HS-27A (cell line): Measurements from ENCODE around the gene TIGD3.

ENCODE experiments used
- DNase-seq: peaks from one replicate; pipeline ENCODE4 v3.0.0-alpha.2; 2012; ENCODE audit warnings: low read depth, missing footprints

The TIGD3 gene

DNA sequence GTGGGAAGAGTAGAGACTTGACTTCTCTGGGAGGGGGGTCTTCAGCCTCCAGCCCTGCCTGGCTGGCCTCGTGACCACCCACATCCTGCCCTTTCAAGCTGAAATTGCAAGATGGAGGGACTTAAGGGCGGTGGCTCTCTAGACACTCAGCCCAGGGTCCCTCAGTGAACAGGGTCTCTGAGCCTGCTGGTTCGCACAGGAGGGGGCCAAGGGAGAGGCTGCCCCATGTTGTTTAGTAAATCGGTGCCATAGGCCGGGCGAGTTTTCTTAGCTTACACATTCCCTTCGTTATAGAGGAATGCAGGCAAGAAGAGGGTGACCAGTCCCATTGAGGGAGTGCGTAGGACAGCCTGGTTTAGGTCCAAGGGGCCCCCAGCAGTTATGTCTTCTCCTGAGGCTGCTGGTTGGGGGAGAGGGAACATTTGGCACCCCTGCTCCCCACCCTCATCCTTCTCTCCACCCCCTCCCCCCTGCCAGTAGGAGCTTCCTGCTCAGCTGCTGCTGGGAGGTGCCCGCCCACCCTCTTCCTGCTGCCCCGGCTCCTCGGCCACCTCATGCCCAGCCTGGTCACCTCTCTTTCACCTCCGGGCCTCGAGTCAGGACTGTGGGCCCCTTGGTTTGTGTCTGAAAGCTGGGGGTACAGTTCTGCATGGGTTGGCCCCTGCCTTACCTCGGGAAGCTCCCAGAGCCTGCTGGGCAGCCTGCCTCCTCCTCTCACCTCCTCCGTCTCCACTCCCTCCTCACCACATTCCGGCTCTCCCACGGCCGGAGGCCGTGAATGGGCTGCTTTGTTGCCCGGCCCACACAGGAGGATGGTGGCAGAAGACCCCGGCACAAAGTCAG lies 35.8 kb downstream of the TIGD3 start:
- no peak for DNase-seq

DNA sequence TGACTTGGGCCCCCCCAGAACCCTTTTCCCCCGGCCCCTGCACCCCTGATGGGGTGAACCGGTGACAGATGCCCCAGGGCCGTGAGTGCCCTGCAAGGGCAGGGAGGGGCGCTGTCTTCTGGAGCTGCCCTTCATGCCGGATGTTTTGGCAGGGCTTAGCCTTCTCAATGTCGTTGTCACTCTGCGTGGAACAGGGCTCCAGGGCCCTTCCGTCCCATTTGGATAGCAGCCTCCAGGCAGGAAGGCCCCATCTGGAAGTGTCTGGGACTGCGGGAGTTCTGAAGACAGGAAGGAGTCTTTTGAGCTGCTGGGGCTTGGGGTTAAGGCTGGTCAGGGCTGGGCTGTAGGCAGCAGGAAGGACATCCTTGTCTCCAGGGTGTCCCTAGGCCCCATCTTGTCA lies 36.4 kb downstream of the TIGD3 start:
- no peak for DNase-seq

DNA sequence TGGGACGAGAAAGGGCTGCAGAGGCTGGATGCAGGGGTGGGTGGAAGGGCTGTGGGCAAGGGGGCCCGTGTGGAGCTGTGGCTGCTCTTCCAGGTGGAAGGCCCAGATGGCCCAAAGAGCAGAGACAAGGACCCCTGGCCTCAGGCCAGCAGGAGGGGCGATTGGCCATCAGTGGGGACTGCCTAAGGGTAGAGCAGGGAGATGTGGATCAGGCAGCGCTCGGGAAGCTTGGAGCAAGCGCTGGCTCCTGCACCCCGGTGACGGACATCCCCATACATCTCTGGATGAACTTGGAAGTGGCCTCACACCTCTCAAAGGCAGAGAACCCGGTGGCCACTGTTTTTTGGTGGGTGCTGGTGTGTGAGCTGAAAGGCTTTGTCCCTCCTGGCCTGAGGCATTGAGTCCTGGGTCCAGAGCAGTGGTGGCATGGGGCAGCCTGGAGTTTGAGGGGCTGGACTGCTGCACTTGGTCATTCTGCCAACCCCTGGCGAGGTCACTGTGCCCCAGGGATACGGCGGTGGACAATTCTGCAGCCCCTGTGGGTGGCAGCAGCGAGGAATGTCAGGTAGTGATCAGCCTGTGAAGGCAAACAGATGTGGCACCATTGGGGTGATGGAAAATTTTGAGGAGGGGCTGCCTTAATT lies 37.8 kb downstream of the TIGD3 start:
- DNase-seq: no peak

DNA sequence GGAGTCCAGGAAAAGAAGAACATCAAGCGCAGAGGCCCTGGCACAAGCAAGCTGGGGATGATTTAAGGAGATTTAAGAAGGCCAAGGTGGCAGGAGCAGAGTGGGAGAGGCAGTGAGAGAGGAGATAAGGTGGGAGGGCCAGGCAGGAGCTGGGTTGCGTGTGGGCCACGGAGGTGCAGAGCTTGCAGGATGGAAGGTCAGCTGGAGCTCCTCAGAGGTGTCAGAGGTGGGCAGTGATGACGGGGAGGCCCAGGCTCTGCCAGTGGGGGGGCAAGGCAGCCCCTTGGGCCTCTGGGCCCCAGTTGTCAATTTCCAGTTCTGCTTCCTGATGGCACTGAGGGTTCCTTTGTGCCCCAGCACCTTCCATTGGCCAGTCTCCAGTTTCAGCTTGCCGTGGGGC lies 38.3 kb downstream of the TIGD3 start:
- DNase-seq: no peak

DNA sequence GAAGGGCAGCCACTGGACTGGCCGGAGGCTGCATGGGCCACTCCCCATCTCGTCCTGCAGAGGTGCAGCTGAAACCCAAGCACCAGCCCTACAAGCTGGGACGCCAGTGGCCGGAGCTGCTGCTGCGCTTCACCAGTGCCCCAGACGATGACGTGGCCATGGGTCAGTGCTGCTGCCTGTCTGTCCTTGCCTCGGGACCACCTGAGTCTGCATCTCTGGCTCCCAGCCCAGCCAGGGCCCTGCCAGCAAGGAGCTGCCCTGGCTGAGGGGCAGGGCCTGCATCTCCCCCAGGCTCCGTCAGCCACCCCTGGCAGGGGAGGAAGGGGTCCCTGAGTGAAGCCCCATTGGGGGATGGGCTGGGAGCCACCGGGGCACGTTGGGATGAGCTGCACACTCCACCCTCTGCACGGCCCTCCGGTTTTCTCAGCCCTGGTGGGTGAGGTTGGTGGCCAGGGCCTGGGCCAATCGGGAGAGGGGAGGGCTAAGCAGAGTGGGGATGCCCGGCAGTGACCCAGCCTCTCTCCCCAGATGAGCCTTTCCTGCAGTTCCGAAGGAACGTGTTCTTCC lies 39.0 kb downstream of the TIGD3 start:
- no peak for DNase-seq

DNA sequence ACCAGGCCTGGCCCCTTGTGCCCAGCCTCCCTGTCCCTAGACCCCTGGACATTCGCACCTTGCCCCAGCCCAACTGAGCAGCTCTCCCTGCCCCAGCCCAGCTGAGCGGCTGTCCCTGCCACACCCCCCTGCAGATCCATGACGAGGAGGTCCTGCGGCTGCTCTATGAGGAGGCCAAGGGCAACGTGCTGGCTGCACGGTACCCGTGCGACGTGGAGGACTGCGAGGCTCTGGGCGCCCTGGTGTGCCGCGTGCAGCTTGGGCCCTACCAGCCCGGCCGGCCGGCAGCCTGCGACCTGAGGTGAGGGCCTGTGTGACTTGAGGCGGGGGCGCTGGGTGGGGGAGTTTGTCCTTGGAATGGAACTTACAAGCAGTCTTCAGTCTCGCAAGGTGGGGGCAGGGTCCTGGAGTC lies 39.6 kb downstream of the TIGD3 start:
- DNase-seq: no peak

DNA sequence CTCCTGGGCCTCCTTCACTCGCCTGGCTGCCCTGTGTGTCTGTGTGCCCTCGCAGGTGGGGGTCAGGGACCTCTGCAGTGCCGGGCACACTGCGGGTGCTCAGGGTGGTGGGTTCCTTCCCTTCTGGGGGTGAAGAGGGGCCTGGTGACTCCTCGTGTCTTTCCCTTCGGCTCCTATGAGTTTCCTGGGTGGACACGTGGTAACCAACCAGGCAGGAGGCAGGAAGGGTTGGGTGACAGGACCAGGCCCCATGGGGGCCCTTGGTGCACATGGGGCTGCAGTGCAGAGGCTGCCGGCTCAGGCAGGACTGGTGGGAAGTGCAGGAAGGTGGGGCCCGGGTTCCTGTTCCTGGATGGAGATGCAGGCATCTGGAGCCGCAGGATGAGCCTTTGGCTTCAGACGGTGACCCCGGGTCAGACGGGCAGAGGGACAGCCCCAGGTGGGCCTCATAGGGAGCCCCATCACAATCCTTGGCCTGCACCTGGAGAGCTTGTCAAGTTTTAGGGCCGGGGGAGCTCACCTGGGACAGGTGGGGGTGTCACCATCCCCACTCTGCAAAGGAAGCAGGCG lies 41.5 kb downstream of the TIGD3 start:
- no peak for DNase-seq

DNA sequence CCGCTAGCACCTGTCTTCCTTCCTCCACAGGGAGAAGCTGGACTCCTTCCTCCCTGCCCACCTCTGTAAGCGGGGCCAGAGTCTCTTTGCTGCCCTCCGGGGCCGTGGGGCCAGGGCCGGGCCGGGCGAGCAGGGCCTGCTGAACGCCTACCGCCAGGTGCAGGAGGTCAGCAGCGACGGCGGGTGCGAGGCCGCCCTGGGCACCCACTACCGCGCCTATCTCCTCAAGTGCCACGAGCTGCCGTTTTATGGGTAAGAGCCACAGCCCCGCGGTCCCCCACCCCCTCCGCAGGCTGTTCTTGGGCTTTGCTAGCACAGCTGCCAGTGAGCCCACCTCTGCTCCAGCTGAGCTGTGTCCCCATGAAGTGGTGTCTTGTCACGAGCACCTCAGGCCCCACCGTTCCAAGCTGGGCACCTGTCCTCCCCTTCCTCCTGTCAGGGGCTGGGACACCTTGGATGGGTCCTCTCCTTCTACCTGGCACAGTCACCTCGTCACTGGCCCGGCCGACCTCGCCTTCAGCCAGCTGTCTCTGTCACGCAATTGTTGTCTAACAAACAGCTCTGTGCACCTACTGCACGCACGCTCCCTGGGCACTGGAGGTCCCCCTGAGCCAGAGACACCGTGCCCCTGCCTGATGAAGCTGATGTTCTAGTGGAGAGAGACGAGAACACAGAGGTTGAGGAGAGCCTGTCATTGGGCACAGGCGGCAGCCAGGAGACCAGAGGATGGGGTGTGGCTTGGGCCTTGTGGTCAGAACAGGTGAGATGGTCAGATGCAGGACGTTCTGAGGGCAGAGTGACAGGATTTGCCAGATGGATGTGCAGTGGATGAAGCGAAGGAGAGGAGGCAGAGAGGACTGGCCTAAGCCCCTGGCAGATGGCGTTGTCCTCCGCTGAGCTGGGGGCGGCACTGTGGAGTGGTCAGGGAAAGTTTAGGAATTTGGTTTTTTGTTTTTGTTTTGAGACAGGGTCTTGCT lies 42.5 kb downstream of the TIGD3 start:
- no peak for DNase-seq

DNA sequence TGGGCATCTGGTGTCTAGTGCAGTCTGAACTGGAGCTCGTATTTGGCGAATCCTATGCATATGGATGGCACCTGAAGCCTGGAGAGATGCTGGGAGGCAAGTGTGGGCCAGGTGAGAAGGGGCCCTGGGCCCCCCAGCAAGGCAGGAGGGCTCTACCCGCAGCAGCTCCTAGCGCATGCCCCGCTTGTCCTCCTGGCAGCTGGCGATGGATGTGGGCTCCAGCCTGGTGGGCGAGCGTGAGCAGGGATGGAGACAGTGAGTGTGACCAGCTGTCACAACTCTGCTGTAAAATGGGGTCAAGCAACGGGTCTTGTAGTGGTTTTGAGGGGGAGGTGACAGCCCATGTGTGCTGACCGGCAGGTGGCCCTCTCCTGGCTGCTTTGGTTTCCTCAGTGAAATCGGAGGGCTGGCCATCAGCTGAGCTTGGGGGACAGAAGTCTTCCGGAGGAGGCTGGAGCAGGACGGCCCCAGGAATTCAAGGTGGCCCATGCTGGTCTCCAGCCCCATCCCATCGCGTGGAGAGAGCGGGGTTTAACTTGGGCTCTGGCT lies 43.9 kb downstream of the TIGD3 start:
- DNase-seq: no peak

DNA sequence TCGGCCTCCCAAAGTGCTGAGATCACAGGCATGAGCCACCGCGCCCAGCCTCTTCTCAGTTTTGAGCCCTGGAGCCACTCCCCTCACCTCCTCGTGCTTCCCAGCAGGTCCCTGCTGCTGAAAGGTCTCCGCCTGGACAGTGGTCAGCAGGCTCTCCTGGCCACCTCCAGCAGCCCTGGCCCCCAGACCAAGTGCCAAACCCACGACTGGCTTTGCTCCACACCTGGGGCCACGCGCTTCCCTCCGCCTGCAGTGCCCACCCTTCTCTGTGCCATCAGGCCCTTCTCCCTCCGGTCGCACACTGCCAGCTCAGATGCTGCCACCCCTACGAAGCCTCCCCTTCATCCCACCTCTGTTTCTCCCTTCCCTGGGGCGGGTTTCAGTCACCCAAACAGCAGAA lies 44.7 kb downstream of the TIGD3 start:
- DNase-seq: no peak

DNA sequence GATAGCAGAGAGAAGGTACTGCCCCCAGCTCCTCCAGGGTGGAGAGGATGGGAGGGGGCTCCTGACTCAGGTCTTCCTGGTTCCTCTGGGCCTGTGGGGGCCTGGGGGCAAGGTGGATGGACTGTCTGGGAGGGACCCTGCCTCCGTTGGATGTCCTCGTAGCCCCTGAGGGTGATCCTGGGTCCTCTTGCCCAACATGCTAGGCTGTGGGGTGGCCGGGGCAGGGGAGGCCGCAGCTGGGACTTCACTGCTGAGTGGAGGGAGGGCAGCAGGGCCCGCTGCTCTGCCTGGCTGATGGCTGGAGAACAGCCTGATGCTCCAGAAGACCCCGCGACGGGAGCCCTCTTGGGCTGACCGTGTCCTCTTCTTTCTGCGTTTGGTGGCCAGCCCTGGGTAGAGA lies 45.3 kb downstream of the TIGD3 start:
- no peak for DNase-seq

DNA sequence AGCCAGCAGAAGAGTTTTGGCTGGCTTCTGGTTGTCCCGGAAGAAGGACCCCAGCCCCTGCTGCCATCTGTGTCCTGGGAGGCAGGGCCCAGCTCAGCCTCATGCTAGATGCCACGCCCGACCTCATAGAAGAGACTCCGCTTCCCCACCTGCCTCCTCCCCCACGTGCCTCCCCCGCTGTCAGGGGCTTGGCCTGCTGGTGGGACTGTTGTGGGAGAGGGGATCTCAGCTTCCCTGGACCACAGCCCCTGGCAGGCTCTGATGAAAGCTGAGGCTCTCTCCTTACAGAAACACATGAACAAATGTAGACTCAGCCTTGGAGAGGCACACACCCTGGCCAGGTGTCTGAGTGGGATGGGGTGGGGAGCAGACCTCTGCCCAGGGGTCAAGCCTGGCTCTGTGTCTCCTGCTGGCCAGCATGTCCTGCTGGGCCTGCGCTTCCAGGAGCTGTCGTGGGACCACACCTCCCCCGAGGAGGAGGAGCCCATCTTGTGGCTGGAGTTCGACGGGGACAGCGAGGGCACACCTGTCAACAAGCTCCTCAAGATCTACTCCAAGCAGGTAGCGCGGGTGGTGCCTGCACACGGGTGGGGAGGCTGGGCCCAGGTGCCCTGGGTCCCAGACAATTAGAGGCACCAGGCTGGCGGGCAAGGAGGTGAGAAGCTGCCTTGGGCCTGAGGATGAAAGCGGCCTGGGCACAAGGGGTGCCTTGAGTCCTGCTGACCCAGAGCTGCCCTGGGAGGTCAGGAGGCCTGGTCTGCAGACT lies 45.9 kb downstream of the TIGD3 start:
- no peak for DNase-seq

DNA sequence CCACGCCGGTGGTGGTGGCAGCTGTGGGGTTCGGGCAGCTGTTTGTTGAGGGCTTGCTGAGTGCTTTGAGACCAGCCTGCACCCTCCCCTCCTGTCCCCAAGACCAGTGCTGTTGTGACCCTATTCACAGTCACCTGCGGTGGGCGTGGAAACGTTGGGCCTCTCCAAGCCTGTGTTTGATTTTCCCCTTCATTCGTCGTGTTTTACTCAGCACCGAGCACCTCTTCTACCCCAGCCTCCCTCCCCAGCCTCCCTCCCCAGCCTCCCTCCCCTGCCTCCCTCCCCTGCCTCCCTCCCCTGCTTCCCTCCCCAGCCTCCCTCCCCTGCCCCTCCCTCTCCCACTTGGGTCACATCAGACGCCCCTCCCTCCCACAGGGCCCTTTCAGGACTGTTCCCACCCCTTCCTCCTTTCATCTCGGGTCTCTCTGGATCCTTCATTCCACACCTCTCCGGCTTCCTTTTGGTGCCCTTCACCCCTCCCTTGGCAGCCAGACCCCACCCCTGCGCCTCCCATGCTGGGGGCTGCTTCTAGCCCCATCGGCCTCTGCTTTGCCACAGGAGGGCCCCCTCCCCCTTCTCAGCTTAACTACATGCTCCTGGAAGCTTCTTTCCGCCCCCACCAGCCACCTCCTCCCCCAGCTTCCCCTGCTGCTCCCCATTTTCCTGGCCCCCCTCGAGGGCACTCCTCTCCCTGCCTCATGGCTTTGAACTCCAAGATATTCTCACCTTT lies 46.7 kb downstream of the TIGD3 start:
- no peak for DNase-seq

DNA sequence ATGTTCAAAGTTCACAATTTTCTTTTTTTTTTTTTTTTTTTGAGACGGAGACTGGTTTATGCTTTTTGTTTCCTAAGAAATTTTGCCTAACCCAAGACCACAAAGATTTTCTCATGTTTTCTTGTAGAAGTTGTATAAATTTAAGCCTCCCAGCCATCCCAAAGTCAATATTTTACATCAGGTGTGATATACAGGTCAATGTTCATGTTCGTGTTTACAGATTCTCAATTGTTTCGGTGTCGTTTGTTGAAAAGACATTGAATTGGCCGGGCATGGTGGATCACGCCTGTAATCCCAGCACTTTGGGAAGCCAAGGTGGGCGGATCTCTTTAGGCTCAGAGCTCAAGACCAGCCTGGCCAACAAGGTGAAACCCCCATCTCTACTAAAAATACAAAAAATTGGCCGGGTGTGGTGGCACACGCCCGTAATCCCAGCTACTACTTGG lies 47.3 kb downstream of the TIGD3 start:
- no peak for DNase-seq

DNA sequence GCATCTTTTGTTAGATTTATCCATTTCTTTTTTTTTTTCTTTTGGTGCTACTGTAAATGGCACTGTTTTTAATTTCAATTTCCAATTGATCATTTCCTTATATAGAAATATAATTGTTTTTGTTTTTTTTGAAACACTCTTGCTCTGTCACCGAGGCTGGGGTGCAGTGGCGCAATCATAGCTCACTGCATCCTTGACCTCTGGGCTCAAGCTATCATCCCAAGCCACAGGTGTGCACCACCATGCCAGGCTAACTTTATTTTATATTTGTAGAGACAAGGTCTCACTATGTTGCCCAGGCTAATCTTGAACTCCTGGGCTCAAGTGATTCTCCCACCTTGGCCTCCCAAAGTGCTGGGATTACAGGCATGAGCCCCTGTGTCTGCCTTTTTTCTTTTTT lies 48.2 kb downstream of the TIGD3 start:
- no peak for DNase-seq

DNA sequence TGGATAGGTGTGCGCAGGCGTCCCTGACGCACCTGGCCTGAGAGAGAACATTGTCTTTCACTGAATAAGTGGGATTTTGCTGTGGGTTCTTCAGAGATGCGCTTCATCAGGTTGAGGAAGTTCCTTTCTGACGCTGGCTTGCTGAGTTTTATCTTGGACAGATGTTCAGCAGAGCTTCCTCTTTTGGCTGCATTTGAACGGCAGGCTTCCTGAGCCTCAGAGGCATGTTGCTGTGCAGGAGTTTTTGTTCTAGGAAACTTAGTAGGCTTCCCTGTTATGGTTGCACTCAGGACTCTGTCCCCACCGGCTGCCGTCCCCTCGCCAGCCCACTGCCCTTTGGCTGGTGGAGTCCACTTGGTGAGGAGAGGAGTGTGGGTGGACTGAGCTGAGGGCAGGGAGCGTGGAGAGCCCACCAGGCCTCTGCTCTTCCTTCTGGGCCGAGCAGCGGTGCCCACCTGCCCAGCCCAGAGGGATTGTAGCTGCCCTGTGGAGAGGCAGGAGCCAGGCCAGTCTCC lies 49.1 kb downstream of the TIGD3 start:
- DNase-seq: no peak

DNA sequence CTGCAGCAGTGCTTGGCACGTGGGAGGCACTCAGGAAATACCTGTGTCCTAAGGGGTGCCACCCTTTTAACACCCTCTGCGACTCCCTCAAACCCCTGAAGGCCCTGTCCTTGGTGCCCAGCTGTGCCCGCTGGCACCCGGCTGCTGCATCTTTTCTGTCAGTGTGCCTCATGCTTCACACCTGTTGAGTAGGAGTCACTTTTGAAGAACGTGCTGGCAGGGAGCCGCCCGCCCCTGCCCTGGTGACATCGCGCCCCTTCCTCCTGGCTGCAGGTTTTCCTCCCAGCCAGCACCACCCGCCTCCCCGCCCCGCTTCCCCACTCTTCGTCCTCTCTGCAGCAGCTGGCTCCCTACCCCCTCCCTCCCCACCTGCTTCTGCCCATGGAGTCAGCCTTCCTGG lies 49.7 kb downstream of the TIGD3 start:
- DNase-seq: no peak

DNA sequence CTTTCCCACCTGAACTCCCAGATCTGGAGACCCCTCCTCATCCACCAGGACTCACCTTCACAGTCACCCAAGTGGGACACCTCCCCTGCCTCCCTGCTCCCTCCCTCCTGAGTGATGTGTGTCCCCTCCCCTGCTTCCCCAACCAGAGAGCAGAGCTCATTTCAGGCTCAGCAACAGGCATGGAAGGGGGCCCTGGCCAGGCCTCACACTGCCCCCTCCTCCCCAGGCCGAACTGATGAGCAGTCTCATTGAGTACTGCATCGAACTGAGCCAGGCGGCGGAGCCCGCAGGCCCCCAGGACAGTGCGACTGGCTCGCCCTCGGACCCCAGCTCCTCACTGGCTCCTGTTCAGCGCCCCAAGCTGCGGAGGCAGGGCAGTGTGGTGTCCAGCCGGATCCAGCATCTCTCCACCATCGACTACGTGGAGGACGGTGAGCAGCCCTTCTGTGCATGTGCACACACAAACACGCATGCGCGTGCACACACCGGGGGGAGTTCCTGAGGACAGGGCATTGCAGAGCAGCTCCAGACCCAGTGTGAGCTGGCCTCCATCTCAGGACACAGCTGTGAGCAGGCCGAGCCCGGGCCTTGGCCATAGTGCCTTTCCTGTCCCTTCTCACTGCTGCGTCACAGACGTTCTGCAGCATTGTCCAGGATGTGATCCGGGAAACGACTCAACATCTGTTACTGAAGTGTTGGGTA lies 50.2 kb downstream of the TIGD3 start:
- no peak for DNase-seq
